Sigmoid colon (tissue), 7 donors: ENCODE measurements around the gene IRF2. TPM values are rescaled to one million over a fixed set of nuclear protein-coding genes. Genes with fewer than 3 reads are reported as not detected.

Experiments used
- DNase-seq: peaks from one replicate; pipeline ENCODE4 v3.0.0-alpha.2; 2019
- H3K27ac ChIP-seq, 4 donors: fragments of 200-600 bp; sonication (generic); one replicate each; pipeline ENCODE4 v1.5.1; 2016 to 2019; ENCODE audit warnings: mild to moderate bottlenecking in 1 of 4
- H3K27me3 ChIP-seq, 3 donors: fragments of 200-600 bp; sonication (generic); one replicate each; pipeline ENCODE4 v1.5.1; 2019; ENCODE audit warnings: mild to moderate bottlenecking in 1 of 3
- H3K36me3 ChIP-seq, 4 donors: fragments of 200-600 bp; sonication (generic); one replicate each; pipeline ENCODE4 v1.5.1; 2016 to 2019
- H3K4me1 ChIP-seq, 4 donors: fragments of 200-600 bp; sonication (generic); one replicate each; pipeline ENCODE4 v1.5.1; 2017 to 2019
- H3K4me3 ChIP-seq, 4 donors: fragments of 200-600 bp; sonication (generic); one replicate each; pipeline ENCODE4 v1.5.1; 2017 to 2019; ENCODE audit warnings: mild to moderate bottlenecking in 2 of 4, moderate library complexity in 1 of 4
- H3K9me3 ChIP-seq, 4 donors: fragments of 200-600 bp in 3 of 4; sonication (generic) in 3 of 4; one replicate each; pipeline versions ENCODE4 v1.5.1 to v1.6.1; 2013 to 2019
- EP300 ChIP-seq, 4 donors: sonication (generic); formaldehyde crosslinking; IDR thresholded peaks; one replicate each; pipeline ENCODE4 v1.6.1; 2017; ENCODE audit warnings: antibody characterized with exemption in 4 of 4
- POLR2A ChIP-seq, 2 donors: fragments of 450-650 bp; IDR thresholded peaks; one replicate each; pipeline ENCODE4 v1.6.1; 2016; ENCODE audit warnings: antibody characterized with exemption in 2 of 2, mild to moderate bottlenecking in 2 of 2, moderate library complexity in 2 of 2
- POLR2AphosphoS5 ChIP-seq, 4 donors: sonication (generic); formaldehyde crosslinking; IDR thresholded peaks; one replicate each; pipeline ENCODE4 v1.6.1; 2017; ENCODE audit warnings: antibody characterized with exemption in 4 of 4
- WGBS, 2 donors: extraction: QIAGEN DNeasy Blood & Tissue Kit; methylation state at CpG; one replicate each; pipeline ENCODE4 v1.1.7; 2013; 5-methylcytosine and 5-hydroxymethylcytosine counted together
- intact Hi-C: fragments of 100-400 bp; cut with DNase I; formaldehyde crosslinking; loops from one replicate; pipeline ENCODE4 v1.15.1; 2023
- polyA plus RNA-seq, 3 donors: library from polyadenylated mRNA; stranded (reverse); fragments of 200-250 nt; gene quantifications; one replicate each; pipeline ENCODE4 v1.2.3, GENCODE V29; 2013
- total RNA-seq, 4 donors: library from RNA; depleted of rRNA; stranded (reverse); fragments of >200 nt; gene quantifications; one replicate each; pipeline ENCODE4 v1.1.0, GENCODE V29; 2016
- TF ChIP-seq, protein P1 (sequence below), 4 experiments: fragments of 450-650 bp in 3 of 4; fragments of 200-600 bp in 1 of 4; IDR thresholded peaks; one replicate each; pipeline ENCODE4 v1.5.1; 2016 to 2019; ENCODE audit warnings: antibody characterized with exemption in 4 of 4, mild to moderate bottlenecking in 3 of 4, moderate library complexity in 2 of 4
- donor health status: healthy with polysubstance abuse.
- donor health status: Bipolar disorder and iron deficiency.
- donor health status: healthy.

Gene IRF2
- total and polyA plus RNA-seq, 7 donors = 27.6 to 41.8 (median 31.9) TPM

DNA sequence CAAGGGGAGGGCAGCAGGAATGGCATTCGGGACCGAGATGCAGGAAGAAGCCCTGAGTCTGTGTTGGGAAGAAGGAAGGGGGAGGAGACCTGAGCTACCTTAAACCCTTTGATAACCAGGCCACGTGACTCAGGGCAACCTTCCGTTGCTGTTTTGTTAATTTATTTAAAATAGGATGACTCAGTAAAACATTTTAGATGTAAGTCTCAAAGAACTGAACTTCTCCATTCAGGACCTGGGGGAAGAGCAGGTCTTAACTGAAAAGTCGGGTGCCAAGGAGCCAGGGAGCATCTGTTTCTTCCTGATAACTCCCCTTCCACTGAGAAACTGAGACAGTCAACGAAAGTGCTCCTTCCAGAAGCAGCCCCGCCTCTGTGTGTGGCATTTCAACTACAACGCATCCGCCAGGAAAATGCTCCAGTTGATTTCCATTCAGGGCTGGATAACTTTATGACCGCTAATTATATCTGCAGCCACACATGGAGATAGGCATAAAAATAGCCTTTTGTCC, 88.0 kb downstream of the IRF2 start:
- H3K4me3 ChIP-seq = no peak overlapping the region
- TF ChIP-seq EP300 (IDR thresholded peaks at IDR 0.05) = no peak
- no peak for TF ChIP-seq POLR2A (IDR thresholded peaks at IDR 0.05)
- TF ChIP-seq POLR2AphosphoS5 (IDR thresholded peaks at IDR 0.05) = no peak
- TF ChIP-seq, protein P1, sequence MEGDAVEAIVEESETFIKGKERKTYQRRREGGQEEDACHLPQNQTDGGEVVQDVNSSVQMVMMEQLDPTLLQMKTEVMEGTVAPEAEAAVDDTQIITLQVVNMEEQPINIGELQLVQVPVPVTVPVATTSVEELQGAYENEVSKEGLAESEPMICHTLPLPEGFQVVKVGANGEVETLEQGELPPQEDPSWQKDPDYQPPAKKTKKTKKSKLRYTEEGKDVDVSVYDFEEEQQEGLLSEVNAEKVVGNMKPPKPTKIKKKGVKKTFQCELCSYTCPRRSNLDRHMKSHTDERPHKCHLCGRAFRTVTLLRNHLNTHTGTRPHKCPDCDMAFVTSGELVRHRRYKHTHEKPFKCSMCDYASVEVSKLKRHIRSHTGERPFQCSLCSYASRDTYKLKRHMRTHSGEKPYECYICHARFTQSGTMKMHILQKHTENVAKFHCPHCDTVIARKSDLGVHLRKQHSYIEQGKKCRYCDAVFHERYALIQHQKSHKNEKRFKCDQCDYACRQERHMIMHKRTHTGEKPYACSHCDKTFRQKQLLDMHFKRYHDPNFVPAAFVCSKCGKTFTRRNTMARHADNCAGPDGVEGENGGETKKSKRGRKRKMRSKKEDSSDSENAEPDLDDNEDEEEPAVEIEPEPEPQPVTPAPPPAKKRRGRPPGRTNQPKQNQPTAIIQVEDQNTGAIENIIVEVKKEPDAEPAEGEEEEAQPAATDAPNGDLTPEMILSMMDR (IDR thresholded peaks at IDR 0.05) = no peak
- peak overlapping the region in 3 of 4 donors; percentile 79 to 81 (median 79) for H3K27ac ChIP-seq
- intact Hi-C loops = no loop called here
- H3K4me1 ChIP-seq = peaks cover 0 to 50% (median 47%) of the 10 kb centered on the region in 4 donors
- DNase-seq = no peak
- H3K9me3 ChIP-seq = no peaks in the 10 kb centered on the region
- H3K27me3 ChIP-seq = no peaks in the 10 kb centered on the region
- 15 to 46% methylated on average over 10 of the region's 10 CpGs for WGBS, 2 donors
- H3K36me3 ChIP-seq = peaks cover 6 to 48% (median 17%) of the 10 kb centered on the region in 4 donors

DNA sequence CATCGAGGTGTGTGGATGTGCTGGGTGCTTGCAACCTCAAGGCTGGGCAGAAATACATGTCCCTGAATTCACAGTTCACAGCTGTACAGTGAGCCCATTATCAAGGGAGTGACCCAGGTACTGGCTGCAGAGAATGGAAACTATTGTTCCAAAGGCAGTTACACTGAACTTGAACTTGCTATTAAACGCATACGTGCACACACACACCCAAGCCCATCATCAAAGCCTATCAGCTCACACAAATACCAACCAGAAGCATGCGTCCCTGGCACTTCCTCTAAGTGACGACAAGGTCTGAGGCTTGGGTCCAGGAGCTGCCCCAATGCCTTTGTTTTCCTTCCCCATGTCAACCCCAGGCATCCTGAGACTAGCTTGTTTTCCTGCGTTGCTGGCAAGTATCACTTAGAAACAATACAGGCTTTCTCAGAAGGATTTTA, 88.6 kb downstream of the IRF2 start:
- peak in 1 of 2 donors; percentile 38 for TF ChIP-seq POLR2A (IDR thresholded peaks at IDR 0.05)
- TF ChIP-seq, protein P1 (IDR thresholded peaks at IDR 0.05) = no peak
- TF ChIP-seq POLR2AphosphoS5 (IDR thresholded peaks at IDR 0.05) = peak in 1 of 4 donors; percentile 10
- TF ChIP-seq EP300 (IDR thresholded peaks at IDR 0.05) = no peak
- 15 to 32% methylated on average over 6 of the region's 6 CpGs for whole genome bisulfite sequencing, 2 donors
- H3K9me3 ChIP-seq = no peaks in the 10 kb centered on the region
- H3K27me3 ChIP-seq = no peaks in the 10 kb centered on the region
- peaks cover 4 to 42% (median 15%) of the 10 kb centered on the region in 4 donors for H3K36me3 ChIP-seq
- peaks cover 0 to 50% (median 47%) of the 10 kb centered on the region in 4 donors for H3K4me1 ChIP-seq
- peak overlapping the region; percentile 79 to 84 (median 80) for H3K27ac ChIP-seq
- intact Hi-C loops = no loop called here
- peak; percentile 72 for DNase-seq
- no peak overlapping the region for H3K4me3 ChIP-seq

DNA sequence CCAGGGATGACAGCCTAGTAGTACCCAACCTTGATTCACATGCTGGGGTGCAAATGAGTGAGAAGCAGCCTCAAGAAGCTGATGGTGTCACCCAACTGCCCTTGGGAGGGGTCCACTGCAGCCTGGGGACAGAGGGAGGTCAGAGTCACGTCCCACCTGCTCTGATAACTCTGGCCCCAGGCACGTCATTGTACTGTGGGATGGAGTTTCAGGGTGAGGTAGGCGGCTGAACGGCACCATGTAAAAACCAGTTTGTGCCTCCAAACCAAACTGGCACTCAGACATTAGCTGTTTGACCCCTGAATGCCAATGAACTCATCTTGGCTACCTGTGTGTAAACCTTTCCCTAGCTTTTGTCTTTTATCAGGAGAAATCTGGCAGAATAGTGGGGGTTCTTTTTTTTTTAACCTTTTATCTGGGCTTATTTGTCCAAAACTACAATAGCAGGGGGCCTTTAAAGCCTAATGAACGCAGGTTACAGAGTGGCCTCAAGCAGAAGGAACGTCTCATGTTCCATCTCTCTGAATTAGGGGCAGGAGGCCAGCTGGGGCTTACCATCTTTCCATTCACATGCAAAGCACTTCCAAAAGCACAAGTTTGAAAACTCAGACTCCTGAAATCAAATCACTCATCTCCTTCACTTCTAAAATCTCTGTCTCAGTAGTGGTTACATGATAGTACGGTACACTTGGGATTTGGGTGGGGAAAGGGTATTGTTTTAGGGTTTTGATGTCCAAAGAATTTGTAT, 89.4 kb downstream of the IRF2 start:
- no peak overlapping the region for H3K4me3 ChIP-seq
- intact Hi-C loops = loop anchor here (5.0 kb wide), 4 partner anchors 38 to 152 kb away; partner anchors contain the start of gene IRF2
- 28 to 53% methylated on average over 7 of the region's 7 CpGs for WGBS, 2 donors
- TF ChIP-seq POLR2A (IDR thresholded peaks at IDR 0.05) = no peak
- no peak for TF ChIP-seq POLR2AphosphoS5 (IDR thresholded peaks at IDR 0.05)
- TF ChIP-seq EP300 (IDR thresholded peaks at IDR 0.05) = no peak
- TF ChIP-seq, protein P1 (IDR thresholded peaks at IDR 0.05) = no peak
- peak overlapping the region; percentile 79 to 84 (median 80) for H3K27ac ChIP-seq
- no peak for DNase-seq
- H3K9me3 ChIP-seq = no peaks in the 10 kb centered on the region
- H3K4me1 ChIP-seq = peaks cover 0 to 50% (median 47%) of the 10 kb centered on the region in 4 donors
- H3K36me3 ChIP-seq = peaks cover 4 to 35% (median 12%) of the 10 kb centered on the region in 4 donors
- H3K27me3 ChIP-seq = no peaks in the 10 kb centered on the region

DNA sequence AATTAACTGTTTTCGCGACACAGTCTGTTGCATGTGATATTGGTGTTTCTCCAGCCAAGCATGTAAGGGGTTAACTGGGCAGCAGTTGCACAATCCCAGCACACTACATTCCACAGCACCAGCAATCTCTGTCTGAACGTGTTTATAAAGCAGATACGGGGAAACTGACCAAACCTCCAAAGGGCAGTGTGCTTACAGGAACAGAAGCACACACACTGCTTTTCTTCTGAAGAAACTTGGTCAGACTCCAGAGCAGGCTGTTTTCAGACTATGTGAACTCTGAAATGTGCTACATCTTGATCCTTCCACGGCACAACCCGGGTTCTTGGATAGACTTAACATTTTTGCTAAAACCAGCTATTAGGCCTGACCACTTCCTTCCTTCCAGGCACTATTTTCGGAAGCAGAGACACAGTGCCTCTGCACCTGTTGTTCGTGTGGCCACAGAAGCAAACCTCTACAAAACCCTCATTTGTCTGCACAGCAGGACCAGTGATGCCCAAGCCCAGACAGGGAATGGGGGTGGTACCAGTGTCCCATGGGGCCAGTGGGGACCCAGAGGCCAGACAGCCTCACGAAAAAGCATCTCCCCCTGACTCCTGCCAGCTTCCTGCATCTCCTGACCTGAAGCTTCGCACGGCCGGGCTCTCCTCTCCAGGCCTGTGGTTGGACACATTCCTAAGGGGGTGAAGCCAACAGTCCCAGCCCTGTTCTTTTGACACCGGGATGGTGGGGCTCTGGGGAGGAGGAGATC, 90.1 kb downstream of the IRF2 start:
- Histone ChIP-seq H3K27ac (peak overlapping the region; percentile 79 to 84 (median 80)), H3K36me3 (peaks cover 3 to 27% (median 9%) of the 10 kb centered on the region in 4 donors), H3K4me1 (peaks cover 0 to 50% (median 47%) of the 10 kb centered on the region in 4 donors), H3K4me3 (peak overlapping the region; percentile 11 to 36 (median 30)), H3K9me3 (no peaks in the 10 kb centered on the region), H3K27me3 (no peaks in the 10 kb centered on the region)
- WGBS, 2 donors = 20 to 44% methylated on average over 13 of the region's 13 CpGs
- TF ChIP-seq POLR2A (IDR thresholded peaks at IDR 0.05) (no peak), POLR2AphosphoS5 (IDR thresholded peaks at IDR 0.05) (peak in 3 of 4 donors; percentile 18 to 62 (median 53))
- DNase-seq = peak; percentile 79
- intact Hi-C loops = loop anchor here (5.0 kb wide), 4 partner anchors 37 to 153 kb away; partner anchors contain the start of gene IRF2
